ENCODE measurements around the gene SLC38A11.

Gene SLC38A11

DNA sequence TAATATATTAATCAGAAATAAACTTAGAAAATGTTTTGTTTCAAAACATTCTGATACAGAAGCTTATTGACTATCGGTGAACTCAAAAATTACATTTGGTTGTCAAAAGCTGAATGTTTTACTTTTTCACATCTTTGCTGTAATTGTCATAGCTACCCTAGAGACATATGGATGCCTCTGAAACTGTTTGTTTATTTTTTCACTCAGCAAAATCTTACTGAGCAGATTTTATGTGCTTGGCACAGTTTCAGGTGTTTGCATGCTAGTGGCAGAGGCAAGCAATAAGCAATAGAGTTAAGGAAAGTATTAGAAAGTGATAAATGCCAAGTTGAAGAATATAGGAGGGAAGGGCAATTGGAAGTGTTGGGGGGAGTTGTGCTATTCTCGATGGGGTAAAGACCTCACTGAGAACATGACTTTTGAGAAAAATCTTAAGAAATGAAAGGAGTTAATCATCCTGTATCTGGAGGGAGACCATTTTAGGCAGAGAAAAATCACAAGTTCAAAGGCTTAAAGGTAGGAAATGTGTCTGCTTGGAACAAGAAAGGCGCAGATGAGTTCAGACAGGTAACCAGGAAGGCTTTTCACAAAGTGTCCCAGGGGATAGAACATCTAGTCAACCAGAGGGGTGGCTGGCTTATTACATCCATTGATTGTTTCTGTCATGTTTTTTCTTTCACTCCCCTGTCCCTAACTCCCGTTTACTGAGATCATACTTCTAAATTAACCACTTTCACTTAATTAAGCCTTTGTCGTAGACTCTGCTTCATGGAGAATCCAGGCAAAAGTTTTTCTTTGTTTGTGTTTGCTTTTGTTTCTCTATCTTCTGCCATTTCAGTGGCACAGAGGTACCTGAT lies 86.5 kb downstream of the SLC38A11 start (continued):
- 0 out of 2 replicates have a peak, but pooled peaks have one; percentile 17 for TF ChIP-seq ZNF843 (tag by site-specific recombination; IDR thresholded peaks at IDR 0.05)
- no peak for TF ChIP-seq ZNF768 (tag by site-specific recombination; IDR thresholded peaks at IDR 0.05)
- TF ChIP-seq ZBTB11 (tag by site-specific recombination; conservative IDR thresholded peaks at IDR 0.05; ENCODE audit: low read depth) = no peak
- TF ChIP-seq ZNF664 (tag by site-specific recombination; IDR thresholded peaks at IDR 0.05) = peak; percentile 99
- no peak for TF ChIP-seq ZBTB21 (tag by site-specific recombination; IDR thresholded peaks at IDR 0.05)
- TF ChIP-seq ZNF398 (tag by site-specific recombination; IDR thresholded peaks at IDR 0.05) = no peak
- no peak for TF ChIP-seq ZNF561 (tag by site-specific recombination; IDR thresholded peaks at IDR 0.05; ENCODE audit: borderline replicate concordance)
- TF ChIP-seq GLIS2 (tag by site-specific recombination; IDR thresholded peaks at IDR 0.05) = no peak
- TF ChIP-seq, protein P1, sequence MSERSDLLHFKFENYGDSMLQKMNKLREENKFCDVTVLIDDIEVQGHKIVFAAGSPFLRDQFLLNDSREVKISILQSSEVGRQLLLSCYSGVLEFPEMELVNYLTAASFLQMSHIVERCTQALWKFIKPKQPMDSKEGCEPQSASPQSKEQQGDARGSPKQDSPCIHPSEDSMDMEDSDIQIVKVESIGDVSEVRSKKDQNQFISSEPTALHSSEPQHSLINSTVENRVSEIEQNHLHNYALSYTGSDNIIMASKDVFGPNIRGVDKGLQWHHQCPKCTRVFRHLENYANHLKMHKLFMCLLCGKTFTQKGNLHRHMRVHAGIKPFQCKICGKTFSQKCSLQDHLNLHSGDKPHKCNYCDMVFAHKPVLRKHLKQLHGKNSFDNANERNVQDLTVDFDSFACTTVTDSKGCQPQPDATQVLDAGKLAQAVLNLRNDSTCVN (tag by site-specific recombination; optimal IDR thresholded peaks at IDR 0.05) = no peak
- no peak for TF ChIP-seq ZNF621 (tag by site-specific recombination; IDR thresholded peaks at IDR 0.05)
- no peak for TF ChIP-seq ZFP37 (tag by site-specific recombination; IDR thresholded peaks at IDR 0.05)
- TF ChIP-seq AEBP2 (tag by site-specific recombination; IDR thresholded peaks at IDR 0.05; ENCODE audit: borderline replicate concordance) = no peak
- no peak for TF ChIP-seq HOXC10 (CRISPR knock-in tag; IDR thresholded peaks at IDR 0.05)
- TF ChIP-seq SP7 (tag by site-specific recombination; IDR thresholded peaks at IDR 0.05) = no peak
- TF ChIP-seq ZNF837 (tag by site-specific recombination; IDR thresholded peaks at IDR 0.05) = no peak
- TF ChIP-seq WT1 (tag by site-specific recombination; IDR thresholded peaks at IDR 0.05) = peak; percentile 97
- TF ChIP-seq, protein P2, sequence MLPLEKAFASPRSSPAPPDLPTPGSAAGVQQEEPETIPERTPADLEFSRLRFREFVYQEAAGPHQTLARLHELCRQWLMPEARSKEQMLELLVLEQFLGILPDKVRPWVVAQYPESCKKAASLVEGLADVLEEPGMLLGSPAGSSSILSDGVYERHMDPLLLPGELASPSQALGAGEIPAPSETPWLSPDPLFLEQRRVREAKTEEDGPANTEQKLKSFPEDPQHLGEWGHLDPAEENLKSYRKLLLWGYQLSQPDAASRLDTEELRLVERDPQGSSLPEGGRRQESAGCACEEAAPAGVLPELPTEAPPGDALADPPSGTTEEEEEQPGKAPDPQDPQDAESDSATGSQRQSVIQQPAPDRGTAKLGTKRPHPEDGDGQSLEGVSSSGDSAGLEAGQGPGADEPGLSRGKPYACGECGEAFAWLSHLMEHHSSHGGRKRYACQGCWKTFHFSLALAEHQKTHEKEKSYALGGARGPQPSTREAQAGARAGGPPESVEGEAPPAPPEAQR (tag by site-specific recombination; IDR thresholded peaks at IDR 0.05) = no peak
- no peak for TF ChIP-seq ZNF274 (IDR thresholded peaks at IDR 0.05; ENCODE audit: low read length)
- no peak for TF ChIP-seq ZNF274 (tag by site-specific recombination; IDR thresholded peaks at IDR 0.05; ENCODE audit: borderline replicate concordance)
- no peak for TF ChIP-seq KLF8 (tag by site-specific recombination; IDR thresholded peaks at IDR 0.05)
- no peak for TF ChIP-seq SALL2 (tag by site-specific recombination; IDR thresholded peaks at IDR 0.05; ENCODE audit: borderline replicate concordance)
- 0 out of 2 replicates have a peak, but pooled peaks have one; percentile 13 for TF ChIP-seq ZNF366 (tag by site-specific recombination; conservative IDR thresholded peaks at IDR 0.05)
